ENCODE data around the gene TMEM109.

Gene TMEM109

GRCh38 chr11:60968223-60968622 is 54.3 kb downstream of the TMEM109 start:
- DNase-seq (ENCODE audit: low read depth in 2 of 2), result no peak

- DNase-seq (ENCODE audit: low read depth in 2 of 2), result peak; percentile 71 to 77
Observed at GRCh38 chr11:60970369-60970774, 56.4 kb downstream of the TMEM109 start.

- no peak for DNase-seq (ENCODE audit: low read depth in 2 of 2)
Observed at GRCh38 chr11:60970890-60971289, 56.9 kb downstream of the TMEM109 start.

GRCh38 chr11:60971520-60971919 is 57.6 kb downstream of the TMEM109 start, which contains the start of gene CD6:
TSS of gene CD6 (plus strand) at chr11:60971680. CDS start at chr11:60971866, 186 bp downstream.
- DNase-seq (ENCODE audit: low read depth in 2 of 2), result no peak

- DNase-seq (ENCODE audit: low read depth in 2 of 2), result no peak
Observed at GRCh38 chr11:60972182-60973030, 58.4 kb downstream of the TMEM109 start.
